Skeletal muscle cell (primary cell): ENCODE measurements around the gene CAPNS1.

Experiments used
- DNase-seq: peaks from one replicate; pipeline ENCODE4 v3.0.0-alpha.2; 2010; ENCODE audit warnings: low read depth
- H3K4me3 ChIP-seq: 2 replicates; pipeline ENCODE4 v1.5.1; 2011; ENCODE audit warnings: low read depth, mild to moderate bottlenecking, control low read depth, low read length, moderate library complexity

CAPNS1 gene

DNA sequence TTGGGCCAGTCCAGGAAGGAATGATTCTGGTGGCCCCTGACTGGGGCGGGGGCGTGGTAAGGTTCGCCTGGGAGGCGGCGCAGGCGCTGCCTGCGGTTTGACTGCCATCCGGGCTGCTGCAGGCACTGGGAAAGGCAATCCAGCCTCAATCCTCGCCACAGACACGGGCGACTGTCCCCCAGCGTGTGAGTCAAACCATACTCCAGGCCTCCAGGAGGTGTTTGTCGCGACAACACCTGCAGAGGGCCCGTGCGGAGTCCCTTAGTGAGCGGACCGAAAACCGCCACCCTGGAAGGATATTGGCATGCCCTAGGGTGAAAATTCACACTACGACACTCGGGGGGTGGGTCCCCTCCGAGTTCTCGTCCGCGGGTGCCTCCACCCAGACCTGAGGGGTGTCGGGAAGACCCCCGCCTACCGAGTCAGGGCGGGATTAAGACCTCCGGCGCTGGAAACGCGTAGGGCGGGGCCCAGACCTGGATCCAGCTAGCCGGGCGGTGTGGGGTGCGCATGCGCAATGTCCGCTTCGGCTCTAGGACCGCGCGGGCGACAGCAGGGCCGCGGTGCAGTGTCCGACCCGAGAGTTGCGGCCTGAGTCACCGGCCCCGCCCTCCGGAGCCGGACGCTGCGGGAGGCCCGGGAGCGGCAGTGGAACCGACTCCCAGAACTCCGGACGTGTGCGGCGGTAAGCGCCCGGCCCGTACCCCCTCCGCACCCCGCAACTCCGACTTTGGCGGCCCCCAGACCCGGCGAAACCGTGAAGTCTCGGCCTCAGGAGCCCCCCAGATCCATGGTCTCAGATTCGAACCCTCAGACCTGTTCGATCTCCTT lies at the start of gene CAPNS1:
Gene CAPNS1, plus strand, starts transcription at position 594 of the 831 bp plus-strand sequence. CDS start 946 bp downstream, outside the sequence.
- peak; percentile 74 for DNase-seq
- peak within 1 kb of the TSS; percentile 86 for H3K4me3 ChIP-seq

DNA sequence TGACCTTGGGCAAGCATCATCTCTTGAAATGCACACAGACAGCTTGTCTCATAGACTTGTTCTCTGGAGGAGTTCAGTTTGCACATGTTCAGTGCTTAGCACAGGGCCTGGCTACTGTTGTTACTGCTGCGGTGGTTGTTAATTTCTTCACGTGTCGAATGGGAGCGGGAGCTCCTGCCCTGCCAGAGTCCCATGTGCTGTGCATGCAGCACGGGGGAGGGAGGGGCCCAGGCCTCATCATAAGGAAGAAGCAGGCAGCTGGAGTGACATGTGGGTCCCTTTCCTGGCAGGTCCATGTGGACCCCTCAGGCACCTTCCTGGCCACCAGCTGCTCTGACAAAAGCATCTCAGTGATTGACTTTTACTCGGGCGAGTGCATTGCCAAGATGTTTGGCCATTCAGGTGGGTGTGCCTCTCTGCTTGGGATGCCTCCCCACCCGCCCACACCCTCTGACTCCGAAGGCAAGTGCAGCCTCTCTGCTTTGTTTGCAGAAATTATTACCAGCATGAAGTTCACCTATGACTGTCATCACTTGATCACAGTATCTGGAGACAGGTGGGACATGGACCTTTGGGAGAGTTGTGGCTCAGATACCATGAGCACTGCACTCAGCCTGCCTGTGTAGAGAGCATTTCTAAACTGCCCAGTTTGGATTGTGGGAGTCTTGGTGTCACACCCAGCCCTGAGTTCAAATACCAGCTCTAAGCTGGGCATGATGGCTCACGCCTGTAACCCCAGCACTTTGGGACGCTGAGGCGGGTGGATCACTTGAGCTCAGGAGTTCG lies 48.8 kb upstream of the CAPNS1 start:
- DNase-seq, result no peak
- no peak overlapping the region for H3K4me3 ChIP-seq

DNA sequence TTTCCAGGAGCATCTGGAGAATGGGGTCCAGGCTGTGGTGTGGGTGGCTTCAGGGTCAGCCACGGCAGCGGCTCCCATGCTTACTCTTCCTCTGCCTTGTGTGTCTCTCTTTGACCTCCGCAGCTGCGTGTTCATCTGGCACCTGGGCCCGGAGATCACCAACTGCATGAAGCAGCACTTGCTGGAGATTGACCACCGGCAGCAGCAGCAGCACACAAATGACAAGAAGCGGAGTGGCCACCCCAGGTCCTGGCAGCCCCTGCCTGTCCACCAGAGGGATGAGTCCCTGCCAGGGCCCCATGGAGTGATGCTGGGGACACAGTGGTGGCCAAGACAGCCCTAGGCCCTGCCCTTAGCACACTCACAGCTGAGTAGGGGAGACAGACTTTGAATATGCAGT lies 47.3 kb upstream of the CAPNS1 start:
- no peak for DNase-seq
- H3K4me3 ChIP-seq, result no peak overlapping the region

DNA sequence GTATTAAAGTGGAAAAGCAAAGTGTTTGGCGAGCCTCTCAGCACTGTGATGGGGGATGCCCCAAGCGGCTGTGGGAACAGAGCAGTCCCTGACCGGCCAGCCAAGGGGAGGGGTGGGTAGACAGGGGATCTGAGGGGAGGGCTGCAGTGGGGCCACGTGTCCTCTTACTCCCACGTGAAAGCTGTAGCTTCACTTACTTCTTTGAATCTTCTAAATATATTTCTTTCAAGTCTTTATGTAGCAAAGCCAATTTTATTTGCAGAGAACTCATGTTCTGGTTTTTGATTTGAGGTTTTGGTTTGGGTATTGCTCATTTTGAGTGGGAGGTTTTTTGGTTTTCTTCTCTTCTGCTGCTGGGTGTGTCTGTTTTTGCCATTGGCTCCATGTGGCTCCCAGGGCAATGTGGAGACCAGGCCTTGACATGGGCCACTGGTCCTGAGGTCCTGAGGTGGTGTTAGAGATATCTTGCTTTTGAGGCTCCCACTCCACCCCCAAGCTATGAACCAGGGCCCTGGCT lies 46.7 kb upstream of the CAPNS1 start:
- no peak overlapping the region for H3K4me3 ChIP-seq
- DNase-seq, result no peak

DNA sequence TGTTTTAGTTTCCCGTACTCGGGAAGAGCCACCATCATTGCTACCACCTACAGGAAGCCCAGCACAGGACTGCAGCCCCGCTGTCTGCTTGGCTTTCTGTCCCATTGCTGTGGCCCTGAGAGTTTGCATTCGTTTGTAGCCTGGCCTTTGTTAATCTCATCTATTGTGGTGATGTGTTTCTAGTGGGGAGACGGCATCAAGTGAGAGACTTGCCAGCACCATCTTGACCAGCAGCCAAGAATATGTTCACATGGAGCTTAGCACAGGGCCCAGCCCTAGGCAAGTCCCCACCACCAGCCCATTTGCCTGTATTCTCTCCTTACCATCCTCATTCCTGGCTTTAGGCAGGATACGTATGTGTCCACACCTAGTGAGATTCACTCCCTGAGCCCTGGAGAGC lies 46.2 kb upstream of the CAPNS1 start:
- no peak for DNase-seq

DNA sequence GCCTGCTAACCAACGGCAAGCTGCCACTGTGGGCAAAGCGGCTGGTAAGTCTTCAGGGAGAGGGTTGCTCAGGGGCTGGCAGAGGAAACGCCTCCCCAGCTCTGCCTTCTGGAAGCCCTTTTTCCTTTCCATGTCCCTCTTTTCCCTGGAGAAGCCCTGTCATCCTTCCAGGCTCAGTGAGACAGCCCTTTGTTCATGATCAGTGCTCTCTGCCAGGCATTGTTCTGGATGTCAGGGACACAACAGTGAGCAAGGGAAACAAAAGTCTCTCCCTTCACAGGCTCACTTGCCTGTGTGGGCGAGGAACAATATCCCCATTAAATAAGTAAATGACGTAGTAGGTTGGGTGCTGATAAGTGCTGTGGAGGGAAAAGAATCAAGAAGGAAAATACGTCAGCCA lies 42.8 kb upstream of the CAPNS1 start:
- DNase-seq, result no peak
- no peak overlapping the region for H3K4me3 ChIP-seq

More for the DNA sequence above, 46.2 kb upstream of the CAPNS1 start:
- no peak overlapping the region for H3K4me3 ChIP-seq

DNA sequence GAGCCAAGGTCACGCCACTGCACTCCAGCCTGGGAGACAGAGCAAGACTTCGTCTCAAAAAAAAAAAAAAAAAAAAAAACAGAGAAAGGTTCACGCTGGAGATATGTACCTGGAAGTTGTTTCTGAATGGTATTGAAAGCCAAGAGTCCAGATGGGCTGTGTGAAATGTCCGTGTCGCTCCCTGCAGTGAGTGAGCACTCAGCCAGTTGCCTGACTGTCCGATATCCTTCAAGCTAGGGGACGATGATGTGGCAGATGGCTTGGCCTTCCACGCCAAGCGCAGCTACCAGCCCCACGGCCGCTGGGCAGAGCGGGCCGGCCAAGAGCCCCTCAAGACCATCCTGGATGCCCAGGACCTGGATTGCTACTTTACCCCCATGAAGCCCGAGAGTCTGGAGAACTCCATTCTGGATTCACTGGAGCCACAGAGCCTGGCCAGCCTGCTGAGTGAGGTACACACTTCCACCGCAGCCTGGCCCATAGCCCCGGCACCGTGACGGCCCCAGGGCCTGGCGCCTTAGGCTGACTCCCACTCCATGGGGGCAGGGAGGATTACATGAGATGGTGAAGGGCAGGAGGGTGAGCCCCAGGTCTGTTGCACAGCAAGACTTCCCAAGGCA lies 40.6 kb upstream of the CAPNS1 start:
- H3K4me3 ChIP-seq, result no peak overlapping the region
- no peak for DNase-seq

DNA sequence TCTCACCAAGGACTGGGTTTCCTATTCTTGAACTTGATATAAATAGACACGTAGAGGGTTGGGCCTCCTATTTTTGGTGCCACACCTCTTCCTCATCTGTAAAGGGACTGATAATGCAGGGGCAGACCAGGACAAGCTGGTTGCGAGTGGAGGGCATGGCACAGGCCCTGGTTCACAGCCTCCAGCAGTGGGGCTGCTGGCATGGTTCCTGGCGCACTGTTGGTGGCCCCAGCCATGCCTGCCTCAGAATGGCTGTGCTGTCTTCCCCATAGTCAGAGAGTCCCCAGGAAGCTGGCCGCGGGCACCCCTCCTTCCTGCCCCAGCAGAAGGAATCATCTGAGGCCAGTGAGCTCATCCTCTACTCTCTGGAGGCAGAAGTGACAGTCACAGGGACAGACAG lies 39.4 kb upstream of the CAPNS1 start:
- no peak for DNase-seq
- no peak overlapping the region for H3K4me3 ChIP-seq

DNA sequence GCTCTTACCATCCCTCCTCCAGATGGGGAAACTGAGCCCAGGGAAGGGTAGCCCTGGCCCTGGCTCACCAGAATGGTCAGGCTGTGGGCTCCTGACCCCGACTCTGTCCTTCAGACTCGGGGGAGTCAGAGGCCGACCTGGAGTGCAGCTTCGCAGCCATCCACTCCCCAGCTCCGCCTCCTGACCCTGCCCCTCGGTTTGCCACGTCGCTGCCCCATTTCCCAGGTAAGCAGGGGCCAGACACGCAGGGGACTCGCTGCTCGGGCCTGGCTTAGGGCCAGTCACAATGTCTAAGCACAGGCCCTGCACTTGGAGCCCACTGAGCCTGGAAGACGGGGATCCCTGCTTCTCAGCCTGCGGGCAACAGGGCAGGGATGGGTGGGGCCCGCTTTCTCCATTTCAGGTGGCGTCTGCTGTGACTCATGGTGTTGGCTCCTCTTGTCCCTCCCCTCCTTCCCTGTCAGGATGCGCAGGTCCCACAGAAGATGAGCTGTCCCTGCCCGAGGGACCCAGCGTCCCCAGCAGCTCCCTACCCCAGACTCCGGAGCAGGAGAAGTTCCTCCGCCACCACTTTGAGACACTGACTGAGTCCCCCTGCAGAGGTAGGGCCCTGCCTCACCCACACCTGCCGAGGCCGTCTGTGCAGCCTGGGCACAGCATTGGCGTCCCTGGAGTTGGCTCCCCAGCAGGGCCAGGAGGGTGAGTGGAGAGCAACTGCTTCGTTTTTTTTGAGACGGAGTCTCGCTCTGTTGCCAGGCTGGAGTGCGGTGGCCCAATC lies 38.1 kb upstream of the CAPNS1 start:
- no peak overlapping the region for H3K4me3 ChIP-seq
- DNase-seq, result no peak

DNA sequence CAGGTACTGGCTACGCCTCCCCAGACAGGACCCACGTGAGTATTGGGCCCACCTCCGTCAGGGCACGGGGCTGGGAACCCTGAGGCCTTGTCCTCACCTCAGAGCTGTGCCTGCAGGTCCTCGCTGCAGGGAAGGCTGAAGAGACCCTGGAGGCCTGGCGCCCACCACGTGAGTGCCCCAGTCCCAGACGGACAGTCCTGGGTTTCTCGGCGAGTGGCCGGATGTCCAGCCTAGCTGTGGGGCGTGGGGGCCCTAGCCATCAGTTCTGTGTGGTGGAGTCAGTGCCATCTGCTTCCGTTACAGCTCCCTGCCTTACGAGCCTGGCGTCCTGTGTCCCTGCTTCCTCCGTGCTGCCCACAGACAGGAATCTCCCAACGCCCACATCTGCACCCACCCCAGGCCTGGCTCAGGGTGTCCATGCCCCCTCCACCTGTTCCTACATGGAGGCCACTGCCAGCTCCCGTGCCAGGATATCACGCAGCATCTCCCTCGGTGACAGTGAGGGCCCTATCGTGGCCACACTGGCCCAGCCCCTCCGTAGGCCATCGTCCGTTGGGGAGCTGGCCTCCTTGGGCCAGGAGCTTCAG lies 36.7 kb upstream of the CAPNS1 start:
- no peak overlapping the region for H3K4me3 ChIP-seq
- no peak for DNase-seq

DNA sequence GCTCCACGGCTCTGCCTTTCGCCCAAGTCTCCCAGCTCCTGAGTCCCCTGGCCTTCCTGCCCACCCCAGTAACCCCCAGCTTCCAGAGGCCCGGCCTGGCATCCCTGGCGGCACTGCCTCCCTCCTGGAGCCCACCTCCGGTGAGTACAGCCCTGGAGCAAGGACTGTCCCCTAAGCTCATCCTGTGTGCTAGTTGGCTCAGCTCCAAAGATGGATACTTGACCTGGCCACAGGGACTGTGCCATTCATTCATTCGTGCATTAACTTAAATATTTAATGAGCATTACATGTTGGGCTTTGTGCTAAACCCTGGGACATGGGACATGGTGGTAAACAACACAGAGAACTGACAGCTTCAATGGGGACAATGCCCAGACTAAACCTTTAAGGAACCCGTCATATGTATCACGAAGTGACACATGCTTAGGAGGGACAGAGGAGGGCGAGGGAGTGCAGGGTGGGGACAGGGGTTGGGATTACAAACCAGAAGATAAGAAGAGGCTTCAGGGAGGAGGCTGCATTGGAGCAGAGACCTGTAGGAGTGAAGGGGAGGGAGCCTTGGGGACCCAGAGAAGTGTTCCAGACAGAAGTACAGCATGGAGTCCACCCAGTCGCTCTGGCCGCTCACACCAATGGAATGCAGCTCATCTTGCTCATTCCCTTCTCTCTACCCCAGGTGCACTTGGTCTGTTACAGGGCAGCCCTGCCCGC lies 35.9 kb upstream of the CAPNS1 start:
- no peak overlapping the region for H3K4me3 ChIP-seq
- no peak for DNase-seq

DNA sequence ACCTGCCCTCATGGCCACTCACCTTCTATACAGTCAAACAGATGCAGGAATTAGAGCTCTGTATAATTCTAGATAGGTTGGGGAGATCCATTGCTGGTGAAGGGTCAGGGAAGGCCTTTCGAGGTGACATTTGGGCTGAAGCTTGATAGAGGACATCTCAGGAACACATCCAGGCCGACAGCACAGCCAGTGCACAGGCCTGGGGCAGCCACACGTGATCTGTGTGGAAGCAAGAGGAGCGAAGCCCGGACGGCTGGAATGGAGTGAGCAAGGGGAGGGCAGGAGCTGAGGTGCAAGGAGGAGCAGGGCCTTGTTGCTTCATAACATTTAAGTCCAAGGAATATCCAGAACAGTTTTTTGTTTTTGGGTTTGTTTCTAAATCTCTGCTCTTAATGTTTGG lies 33.4 kb upstream of the CAPNS1 start:
- H3K4me3 ChIP-seq, result no peak overlapping the region

DNA sequence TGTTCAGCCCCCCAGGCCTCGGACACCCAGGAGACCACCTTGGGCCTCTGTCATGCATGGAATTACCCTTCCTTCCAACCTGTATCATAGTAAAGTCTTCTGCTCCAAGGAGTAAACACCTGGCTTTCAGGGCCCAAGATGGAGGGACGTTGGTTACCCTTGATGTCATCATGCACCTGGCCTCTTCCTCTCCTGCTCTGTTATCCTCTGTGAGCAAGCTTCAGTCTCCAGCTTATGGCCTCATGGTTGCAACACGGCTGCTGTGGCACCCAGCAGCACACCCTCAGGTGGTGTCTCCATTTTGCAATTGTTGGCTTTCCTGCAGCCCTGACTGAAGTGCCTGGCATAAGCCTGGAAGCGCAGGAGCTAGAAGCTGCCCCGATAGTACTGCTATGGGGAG lies 32.9 kb upstream of the CAPNS1 start:
- no peak overlapping the region for H3K4me3 ChIP-seq
- DNase-seq, result no peak

More for the DNA sequence above, 33.4 kb upstream of the CAPNS1 start:
- no peak for DNase-seq

DNA sequence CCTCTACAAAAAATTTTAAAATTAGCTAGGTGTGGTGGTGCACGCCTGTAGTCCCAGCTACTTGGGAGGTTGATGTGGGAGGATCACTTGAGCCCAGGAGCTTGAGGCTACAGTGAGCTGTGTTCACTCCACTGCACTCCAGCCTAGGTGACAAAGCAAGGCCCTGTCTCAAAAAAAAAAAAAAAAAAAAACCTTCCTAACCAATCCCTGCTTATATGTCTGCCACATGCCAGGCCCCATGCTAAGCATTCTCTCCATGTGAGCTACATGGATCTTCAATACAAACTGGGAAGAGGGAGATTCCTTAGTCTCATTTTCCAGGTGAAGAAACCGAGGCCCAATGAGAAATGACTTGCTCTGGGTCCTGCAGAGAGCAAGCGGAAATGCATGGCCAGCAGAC lies 31.2 kb upstream of the CAPNS1 start:
- no peak for DNase-seq
- H3K4me3 ChIP-seq, result no peak overlapping the region

DNA sequence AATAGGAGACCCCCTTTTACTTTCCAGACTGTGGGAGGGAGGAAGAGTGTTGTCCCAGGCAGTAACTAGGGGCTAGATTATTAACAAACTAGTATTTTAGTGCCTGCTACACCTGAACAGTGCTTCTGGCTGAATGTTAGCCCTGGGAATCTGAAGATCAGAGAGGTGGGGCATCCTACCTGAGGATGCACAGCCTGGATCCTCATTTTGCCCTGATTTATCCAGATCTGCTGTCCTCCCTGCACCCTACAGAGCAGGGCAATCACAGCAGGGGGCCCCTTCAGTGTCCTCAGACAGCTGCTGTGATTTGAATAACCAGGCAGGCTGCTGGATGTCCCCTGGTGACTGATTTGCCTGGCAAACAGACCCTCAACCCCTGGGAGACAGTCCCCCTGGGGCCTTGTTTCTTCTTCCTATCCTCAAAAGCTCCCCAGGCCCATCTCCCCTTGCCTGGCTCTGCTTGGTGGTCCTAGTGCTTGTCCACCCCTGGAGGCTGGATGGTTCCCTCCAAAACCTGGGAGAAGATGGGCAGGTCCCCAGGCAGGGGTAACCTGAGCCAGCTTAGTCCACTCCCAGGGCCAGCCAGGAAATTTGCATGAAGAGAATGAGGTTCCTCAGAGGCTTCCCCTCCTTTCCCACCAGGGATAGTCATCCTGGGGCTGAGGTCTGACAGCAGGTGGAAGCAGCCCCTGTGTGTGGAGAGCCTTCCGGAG lies 29.2 kb upstream of the CAPNS1 start, which contains the start of gene OVOL3:
Gene OVOL3, plus strand, starts transcription at position 657 of the 713 bp plus-strand sequence. CDS start 60 bp downstream, outside the sequence.
- no peak for DNase-seq
- no peak within 1 kb of the TSS for H3K4me3 ChIP-seq

DNA sequence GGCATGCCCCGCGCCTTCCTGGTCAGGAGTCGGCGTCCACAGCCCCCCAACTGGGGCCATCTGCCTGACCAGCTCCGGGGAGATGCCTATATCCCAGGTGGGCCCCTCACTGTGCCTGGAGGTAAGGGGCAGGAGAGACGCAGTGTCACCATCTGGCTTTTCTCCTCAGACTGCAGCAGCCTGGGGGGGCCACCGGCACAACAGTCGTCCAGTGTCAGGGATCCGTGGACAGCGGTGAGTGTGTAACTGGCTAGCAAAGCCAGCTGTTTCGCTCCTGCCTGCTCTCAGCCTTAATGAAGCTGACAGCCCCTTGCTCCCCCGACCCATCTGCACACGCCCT lies 28.7 kb upstream of the CAPNS1 start:
- DNase-seq, result no peak
- H3K4me3 ChIP-seq, result no peak overlapping the region

DNA sequence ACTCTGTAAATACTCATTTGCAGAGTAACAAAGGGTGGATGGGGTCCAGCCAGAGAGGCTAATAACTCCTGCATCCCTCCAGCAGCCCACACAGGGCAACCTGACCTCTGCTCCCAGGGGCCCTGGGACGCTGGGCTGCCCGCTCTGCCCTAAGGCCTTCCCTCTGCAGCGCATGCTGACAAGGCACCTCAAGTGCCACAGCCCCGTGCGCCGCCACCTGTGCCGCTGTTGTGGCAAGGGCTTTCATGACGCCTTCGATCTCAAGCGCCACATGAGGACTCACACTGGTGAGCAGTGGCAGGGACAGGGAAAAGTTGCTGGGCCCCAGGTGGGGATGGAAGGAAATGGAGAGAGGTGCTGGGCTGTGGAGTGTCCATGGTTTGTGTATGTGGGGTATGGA lies 27.2 kb upstream of the CAPNS1 start:
- no peak overlapping the region for H3K4me3 ChIP-seq
- DNase-seq, result no peak

DNA sequence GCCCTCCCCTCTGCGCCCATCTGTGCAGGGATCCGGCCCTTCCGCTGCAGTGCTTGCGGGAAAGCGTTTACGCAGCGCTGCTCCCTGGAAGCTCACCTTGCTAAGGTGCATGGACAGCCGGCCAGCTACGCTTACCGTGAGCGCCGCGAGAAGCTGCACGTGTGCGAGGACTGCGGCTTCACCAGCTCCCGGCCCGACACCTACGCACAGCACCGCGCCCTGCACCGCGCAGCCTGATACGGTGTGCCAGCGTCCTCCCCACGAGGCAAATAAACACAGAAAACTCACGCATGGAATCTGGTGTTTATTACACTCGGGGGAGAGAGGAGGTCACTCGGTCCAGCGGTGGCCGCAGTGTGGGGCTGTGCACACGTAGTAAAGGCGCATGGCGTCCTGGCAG lies 26.4 kb upstream of the CAPNS1 start:
- no peak for DNase-seq
- peak overlapping the region; percentile 90 for H3K4me3 ChIP-seq
